NK-92 treated with Interleukin-12 subunit alpha and Interleukin-12 subunit beta, amount 100 ng/mL, for 24 hours (cell line): ENCODE measurements around the gene NPIPA5.
"Not testable (repeated sequence)": the region's sequence is repeated elsewhere in the genome, so short reads cannot be mapped to it uniquely, and the experiment has no call there.

ENCODE experiments used
- DNase-seq: peaks from one replicate; lab custom pipeline; 2025; lab: John Stamatoyannopoulos, UW

The NPIPA5 gene

GRCh38 chr16:15378194-15378593 lies at the start of gene NPIPA5:
Gene NPIPA5 (minus strand): TSS chr16:15378294. CDS start chr16:15378294, 0 bp downstream.
- not testable (repeated sequence) for DNase-seq

- DNase-seq = peak; percentile 10
Measured at GRCh38 chr16:15427648-15428239, 49.6 kb upstream of the NPIPA5 start.

GRCh38 chr16:15426796-15427195 lies 48.7 kb upstream of the NPIPA5 start:
- DNase-seq = no peak

GRCh38 chr16:15425861-15426260 lies 47.8 kb upstream of the NPIPA5 start:
- DNase-seq = no peak

GRCh38 chr16:15422222-15422621 lies 44.1 kb upstream of the NPIPA5 start:
- DNase-seq = no peak

- DNase-seq = not testable (repeated sequence)
Measured at GRCh38 chr16:15421696-15422095, 43.6 kb upstream of the NPIPA5 start.

GRCh38 chr16:15418206-15418605 lies 40.1 kb upstream of the NPIPA5 start:
- DNase-seq = no peak

GRCh38 chr16:15417197-15417596 lies 39.1 kb upstream of the NPIPA5 start:
- DNase-seq = no peak

GRCh38 chr16:15415511-15415985 lies 37.5 kb upstream of the NPIPA5 start:
- no peak for DNase-seq

GRCh38 chr16:15409476-15409875 lies 31.4 kb upstream of the NPIPA5 start:
- DNase-seq = not testable (repeated sequence)

- not testable (repeated sequence) for DNase-seq
Measured at GRCh38 chr16:15407756-15408155, 29.7 kb upstream of the NPIPA5 start.

- DNase-seq = no peak
Measured at GRCh38 chr16:15404792-15405191, 26.7 kb upstream of the NPIPA5 start.

GRCh38 chr16:15404091-15404490 lies 26.0 kb upstream of the NPIPA5 start:
- DNase-seq = not testable (repeated sequence)

GRCh38 chr16:15403392-15403995 lies 25.4 kb upstream of the NPIPA5 start:
- DNase-seq = no peak

GRCh38 chr16:15401972-15402371 lies 23.9 kb upstream of the NPIPA5 start:
- no peak for DNase-seq

- DNase-seq = not testable (repeated sequence)
Measured at GRCh38 chr16:15400314-15400713, 22.2 kb upstream of the NPIPA5 start.

GRCh38 chr16:15399317-15399716 lies 21.2 kb upstream of the NPIPA5 start:
- DNase-seq = no peak

GRCh38 chr16:15398618-15399316 lies 20.7 kb upstream of the NPIPA5 start:
- DNase-seq = no peak

- no peak for DNase-seq
Measured at GRCh38 chr16:15396948-15397594, 19.0 kb upstream of the NPIPA5 start.

GRCh38 chr16:15396509-15396829 lies 18.4 kb upstream of the NPIPA5 start:
- DNase-seq = not testable (repeated sequence)

- DNase-seq = not testable (repeated sequence)
Measured at GRCh38 chr16:15395631-15396508, 17.8 kb upstream of the NPIPA5 start, which contains the start of gene MPV17L. Gene MPV17L (plus strand): TSS chr16:15395754. CDS start chr16:15395898, 144 bp downstream.

GRCh38 chr16:15393025-15393424 lies 14.9 kb upstream of the NPIPA5 start:
- not testable (repeated sequence) for DNase-seq
